GM21447 (cell line): ENCODE results near the gene ACAN.

Source experiments
- ATAC-seq: cut with Tn5 transposase; IDR thresholded peaks from one replicate; pipeline ENCODE4 v1.9.1; 2021; ENCODE audit not compliant: unreplicated experiment

ACAN gene

DNA sequence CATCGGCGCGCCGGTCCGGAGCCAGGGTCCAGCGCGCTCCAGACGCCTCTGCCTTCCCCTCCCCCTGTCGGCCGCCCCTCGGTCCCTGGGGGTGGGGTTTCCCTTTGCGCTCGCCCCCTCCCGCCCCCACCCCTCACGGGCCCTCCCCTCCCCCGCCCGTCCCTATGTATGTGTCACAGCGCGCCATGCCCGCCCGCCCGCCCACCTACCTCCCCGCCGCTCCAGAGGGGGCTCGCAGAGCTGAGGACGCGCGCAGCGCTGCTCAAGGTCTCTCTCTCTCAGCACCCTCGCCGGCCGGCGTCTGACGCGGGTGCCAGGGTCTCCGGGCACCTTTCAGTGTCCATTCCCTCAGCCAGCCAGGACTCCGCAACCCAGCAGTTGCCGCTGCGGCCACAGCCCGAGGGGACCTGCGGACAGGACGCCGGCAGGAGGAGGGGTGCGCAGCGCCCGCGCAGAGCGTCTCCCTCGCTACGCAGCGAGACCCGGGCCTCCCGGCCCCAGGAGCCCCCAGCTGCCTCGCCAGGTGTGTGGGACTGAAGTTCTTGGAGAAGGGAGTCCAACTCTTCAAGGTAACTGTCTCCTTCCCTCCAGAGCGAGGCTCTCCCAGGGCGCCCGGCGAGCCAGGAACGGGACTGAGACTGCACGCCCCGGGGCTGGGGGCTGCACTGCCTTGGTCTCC is at the start of gene ACAN:
Gene ACAN, plus strand, starts transcription at position 196 of the 679 bp plus-strand sequence. CDS start 32,771 bp downstream, outside the sequence.
- ATAC-seq, result no peak

DNA sequence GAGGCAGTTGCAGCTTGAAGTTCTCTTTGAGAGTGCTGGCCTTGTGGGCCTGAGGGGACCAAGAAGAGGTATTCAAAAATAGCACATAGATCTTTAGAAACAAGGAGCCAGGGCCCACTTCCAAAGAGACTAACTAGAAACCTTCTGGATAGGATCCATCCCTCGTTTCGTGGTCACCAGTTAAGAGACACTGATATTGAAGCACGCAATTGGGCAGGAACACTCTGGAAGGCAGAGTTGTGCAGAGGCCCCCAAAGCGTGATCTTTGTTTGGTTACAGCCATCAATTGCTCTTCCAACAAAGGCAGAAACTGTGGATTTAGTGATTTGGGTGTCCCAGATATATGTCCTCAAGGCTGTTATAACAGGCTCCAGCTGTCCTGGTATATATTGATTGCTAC is 46.7 kb upstream of the ACAN start:
- ATAC-seq, result no peak

DNA sequence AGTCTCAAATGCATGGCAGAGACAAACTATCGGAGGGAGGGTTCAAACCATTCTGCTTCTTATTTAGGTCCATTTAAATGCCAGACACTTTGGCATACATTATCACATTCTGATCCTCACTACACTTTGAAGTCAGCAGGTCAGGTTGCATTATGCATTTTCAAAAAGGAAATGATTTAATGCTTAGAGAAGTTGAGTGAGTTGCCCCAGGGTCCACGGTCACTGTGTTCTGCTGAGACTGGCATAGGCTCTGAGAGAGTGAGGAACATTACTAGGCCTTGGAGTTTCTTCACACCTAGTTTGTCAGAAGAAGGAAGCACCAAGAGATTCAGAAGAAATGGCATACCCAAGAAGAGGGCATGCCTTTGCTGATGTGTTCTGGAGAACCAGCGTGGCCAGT is 46.3 kb upstream of the ACAN start:
- ATAC-seq, result no peak

DNA sequence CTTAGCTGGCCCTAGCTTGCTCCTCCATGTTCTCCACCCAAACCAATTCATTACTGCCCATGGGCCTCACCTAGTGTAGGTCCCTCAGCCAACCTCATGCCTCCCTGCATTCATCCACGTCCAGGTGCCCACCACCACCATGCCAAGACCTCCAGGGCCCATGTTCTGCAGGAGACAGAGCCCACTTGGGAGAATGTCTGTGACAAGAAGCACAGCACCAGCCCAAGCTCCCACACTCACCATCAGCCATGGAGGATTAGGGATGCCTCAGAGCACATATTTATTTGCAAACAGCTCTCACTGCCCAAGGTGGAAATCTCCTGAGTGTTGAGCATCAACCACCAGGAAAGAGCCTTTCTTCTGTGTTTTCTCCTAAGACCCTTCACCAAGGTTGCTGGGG is 43.4 kb upstream of the ACAN start:
- no peak for ATAC-seq

DNA sequence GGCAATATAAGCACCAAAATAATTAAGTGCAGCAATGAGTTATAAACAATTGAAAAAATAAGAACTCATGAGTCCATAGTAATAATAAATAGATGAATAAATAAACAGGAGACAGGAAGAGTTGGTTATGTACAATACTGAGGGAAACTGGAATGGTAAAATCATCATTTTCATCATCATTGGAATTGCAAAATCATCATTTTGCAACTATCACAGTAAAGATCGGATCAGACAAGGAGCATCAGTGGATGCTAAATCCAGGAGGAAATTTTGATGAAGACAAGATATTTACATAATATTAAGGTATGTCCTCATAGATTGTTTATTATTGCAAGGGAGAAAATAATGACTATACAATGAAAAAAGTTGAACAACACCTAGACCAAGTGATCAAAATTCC is 38.8 kb upstream of the ACAN start:
- ATAC-seq, result no peak

DNA sequence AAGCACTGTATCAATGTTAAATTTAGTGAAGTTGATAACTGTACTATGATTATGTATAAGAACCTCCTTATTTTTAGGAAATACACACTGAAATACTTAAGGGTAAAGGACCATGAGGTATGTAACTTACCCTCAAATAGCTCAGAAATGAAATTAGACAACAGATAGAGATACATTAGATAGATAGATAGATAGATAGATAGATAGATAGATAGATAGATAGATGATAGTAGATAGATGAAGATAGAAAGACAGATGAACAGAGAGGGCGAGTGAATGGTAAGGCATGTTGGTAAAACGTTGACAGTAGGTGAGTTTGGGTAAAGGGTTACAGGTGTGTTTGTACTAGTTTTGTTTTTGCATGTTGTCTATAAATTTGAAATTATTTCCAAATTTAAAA is 38.0 kb upstream of the ACAN start:
- no peak for ATAC-seq

DNA sequence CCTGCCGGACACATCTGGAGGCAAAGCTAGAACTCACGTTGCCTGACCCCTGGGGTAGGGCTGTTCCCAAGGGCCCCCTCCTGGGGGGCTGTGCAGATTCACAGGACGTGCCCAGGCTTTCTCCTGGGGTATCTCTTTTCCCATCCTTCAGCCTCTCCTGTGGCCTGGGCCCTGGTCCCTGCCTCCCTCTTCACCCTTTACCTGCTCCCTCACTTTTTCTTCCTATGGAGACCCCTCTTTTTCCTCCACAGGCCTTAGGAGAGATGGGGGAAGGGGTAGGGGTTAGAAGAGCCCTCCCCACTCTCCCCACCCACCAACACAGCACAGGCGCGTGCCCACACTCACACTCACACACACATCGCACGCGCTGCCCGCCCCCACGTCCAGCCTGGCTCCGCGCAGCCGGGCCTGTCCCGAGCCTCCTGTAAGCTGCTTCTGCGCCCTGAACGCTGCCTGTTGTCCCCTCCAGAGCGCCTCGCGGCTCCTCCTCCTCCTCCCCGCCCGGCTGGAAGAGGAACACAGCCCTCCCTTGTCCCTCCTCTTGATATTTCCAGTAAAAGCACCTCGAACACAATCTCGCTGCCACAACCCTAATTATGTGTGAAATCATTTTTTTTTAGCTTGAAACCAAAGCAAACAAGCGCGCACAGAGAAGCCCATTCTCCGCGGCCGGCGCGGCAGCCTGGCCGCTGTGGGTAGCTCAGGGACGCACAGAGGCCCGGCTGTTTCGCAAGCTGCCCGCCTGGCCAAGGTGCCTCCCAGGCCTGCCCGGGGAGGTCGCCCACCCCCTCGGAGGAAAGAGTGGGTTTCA is 33.9 kb upstream of the ACAN start:
- no peak for ATAC-seq

DNA sequence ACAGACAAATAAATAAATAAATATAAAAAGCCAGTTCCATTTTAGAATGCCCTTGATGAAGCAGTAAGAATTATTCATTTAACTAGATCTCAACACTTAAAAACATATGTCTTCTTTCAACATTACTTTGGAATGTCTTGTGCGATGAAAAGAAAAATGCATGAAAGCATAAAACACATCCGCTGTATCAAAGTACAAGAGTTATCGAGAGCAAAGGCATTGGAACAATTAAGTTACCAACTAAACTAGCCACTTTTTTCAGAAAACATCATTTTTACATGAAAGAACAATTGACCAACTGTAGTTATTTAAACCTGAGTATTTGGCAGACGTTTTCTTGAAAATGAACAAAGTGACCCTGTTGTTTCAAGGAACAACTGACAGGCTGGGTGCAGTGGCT is 27.5 kb upstream of the ACAN start:
- no peak for ATAC-seq

DNA sequence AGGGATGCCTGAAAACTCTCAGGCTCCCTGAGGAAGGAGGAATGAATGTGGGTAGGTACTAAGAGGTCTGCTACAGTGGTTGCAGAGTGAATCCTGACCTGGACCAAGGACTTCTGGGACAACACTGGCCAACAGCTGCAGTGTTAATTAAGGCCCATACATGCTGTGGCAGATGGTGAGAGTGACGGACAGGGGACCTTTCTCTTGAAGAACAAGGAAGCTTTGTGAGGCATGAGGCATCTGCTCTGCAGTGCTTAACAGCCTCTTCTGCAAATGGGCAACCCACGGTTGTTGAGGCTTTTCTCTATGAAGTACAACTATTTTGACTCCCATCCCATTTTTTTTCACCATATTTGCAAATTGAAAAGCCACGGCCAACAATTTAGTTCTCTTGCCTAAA is 26.6 kb upstream of the ACAN start:
- ATAC-seq, result no peak

DNA sequence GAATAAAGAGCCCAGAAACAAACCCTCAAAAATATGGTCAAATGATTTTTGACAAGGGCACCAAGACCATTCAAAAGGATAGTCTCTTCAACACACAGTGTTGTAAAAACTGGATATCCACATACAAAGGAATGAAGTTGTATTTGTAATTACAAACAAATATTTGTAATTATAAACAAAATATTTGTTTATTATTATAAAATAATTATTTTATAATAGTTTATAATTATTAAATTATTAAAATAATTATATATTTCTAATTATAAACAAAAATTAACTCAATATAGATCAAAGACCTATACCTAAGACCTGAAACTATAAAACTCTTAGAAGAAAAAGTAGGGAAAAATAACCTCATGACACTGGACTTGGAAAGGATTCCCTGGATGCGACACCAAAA is 23.3 kb upstream of the ACAN start:
- ATAC-seq, result no peak

DNA sequence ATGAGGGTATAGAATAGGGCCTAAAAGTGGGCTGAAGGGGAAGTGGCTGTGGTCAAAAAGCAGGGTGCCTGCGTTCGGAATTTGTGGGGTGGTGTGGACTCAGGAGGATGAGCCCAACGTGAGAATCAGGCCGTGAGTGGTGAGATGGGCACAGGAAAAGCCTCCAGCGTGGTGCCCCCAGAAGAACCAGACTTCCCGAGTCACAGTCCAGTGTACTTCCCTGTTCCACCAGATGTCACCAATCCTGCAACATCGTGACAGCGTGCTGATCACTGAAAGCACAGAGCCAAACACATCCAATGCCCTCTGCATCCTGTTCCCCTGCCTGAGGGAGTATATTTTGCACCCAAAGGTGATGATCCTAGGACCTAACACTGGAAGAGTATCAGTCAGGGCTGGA is 20.8 kb upstream of the ACAN start:
- ATAC-seq, result no peak

DNA sequence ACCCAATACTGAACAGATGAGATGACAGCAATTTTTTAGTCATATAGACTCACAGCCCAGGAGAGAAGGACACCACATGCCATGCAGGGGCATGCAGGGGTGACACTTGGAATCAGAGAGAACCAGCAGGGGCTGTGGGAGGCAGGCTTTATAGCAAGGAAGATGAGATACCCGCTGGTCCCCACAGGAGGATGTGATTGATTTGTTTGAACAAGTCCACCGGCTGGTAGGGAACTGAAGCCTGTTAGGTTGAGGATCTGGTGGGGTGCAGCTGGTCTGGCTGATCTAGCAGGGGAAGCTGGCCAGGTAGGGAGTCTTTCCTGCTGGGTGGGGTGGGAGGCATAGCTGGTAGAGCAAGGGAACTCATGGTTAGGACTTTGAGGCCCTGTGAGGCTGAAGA is 18.0 kb upstream of the ACAN start:
- ATAC-seq, result no peak

DNA sequence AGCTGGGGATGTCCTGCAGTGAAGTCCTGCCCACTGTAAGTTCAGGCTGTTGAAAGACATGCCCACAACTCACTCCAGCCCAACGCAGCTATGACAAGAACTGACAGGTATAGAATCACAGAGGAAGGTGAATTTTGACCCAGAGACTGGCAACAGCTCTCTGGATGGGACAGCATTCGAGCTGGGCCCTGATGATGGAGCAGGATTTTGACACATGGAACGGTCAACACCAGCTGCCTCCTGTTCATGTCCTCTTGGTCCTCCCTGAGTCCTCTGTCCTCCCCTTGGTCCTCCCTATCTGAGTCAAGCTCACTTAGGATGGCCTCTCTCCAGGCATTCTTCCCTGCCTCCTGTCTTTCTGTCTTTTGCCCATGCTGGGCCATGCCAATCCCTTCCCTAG is 15.2 kb upstream of the ACAN start:
- no peak for ATAC-seq

DNA sequence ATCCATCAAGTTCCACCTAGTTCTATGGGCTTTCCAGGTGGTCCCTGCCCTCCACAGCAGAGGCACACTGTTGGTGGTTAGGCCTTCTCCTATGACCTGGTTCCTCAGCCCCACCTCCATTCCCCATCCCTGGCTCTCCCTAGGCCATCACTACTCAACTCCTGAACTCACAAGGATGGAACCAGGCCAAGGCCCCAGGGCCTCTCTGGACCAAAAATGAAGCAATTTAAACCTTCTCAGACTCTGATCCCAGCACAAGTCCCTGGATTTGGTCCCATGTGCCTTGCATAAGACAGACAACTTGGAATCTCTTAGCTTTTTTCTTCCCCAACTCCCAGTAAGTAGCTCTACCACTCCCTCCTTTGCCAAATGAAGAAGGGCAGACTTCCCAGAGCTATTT is 14.4 kb upstream of the ACAN start:
- ATAC-seq, result no peak

DNA sequence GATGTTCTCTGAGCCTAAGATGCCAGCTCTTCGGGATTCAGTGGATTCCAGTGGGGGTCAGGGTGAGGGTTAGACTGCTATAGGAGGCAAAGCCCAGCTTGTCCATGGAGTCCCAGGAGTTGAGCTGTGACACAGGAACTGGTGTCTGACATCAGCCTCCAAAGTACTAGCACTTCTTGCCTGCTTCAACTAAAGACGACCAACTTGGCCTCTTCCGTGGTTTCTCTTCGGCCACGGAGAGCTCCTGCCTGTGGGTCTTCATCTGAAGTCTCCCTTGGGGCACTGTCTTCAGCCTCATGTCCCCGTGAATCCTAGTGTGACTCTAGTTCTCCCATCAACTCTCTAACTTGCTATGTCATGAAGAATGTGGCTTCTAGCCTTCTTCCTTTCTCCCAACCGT is 12.8 kb upstream of the ACAN start:
- ATAC-seq, result no peak

DNA sequence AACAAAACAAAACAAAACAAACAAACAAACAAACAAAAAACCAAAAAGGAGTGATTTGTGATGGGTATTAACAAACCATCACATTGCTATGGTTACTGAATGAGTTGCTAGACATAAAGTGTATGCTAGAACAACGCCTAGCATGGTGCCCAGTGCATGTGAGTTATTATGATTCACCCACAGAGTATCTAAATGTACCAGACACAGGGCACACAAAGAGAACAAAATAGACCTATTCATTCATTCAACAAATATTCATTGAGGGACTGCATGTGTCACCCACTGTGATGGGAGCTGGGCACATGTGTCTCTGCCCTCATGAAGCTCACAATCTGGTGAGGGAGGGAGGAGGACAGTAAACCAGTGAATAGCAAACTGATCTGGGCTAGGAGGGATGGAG is 11.6 kb upstream of the ACAN start:
- no peak for ATAC-seq

DNA sequence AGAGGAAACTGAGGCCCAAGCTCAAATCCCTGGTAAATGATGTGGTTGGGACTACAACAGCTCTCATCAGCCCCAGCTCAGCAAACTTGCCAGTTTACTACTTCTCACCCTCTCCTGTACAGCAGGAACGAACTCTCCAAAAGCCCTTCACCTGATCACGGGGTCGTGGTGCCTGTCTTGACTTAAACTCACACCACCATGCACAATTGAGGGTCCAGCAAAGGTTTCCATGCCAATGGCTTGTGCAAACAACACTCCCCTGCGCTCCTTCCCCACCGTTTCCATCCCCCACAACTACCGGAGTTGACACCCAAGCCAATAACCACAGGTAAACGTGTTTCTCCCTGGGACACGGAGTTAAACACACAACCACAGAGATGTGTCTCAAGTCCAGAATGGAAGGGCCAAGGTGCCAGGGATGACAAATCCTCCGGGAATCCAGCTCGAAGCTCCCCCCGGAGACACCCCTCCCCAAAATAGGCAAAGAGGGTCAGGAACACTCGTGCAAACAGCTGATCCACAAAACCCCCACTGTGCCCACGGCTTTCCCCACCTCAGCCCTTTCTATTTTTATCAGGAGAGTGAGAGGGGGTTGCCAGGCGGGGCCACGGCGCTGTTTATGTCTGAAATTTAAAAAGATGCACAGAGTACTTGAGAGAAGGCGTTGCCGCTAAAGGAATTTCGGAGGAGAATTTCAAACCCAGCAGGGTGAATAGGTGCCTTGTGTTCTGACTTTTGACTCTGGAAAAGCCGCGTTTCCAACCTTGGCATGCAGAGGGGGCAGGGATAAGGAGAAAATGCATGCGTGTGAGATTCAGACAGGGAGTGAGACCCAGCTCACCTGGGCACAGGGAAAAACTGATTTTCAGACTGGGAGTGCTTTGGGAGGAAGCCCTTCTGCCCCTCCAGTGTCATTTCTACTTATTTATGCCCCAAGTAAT is 10.6 kb upstream of the ACAN start:
- no peak for ATAC-seq

DNA sequence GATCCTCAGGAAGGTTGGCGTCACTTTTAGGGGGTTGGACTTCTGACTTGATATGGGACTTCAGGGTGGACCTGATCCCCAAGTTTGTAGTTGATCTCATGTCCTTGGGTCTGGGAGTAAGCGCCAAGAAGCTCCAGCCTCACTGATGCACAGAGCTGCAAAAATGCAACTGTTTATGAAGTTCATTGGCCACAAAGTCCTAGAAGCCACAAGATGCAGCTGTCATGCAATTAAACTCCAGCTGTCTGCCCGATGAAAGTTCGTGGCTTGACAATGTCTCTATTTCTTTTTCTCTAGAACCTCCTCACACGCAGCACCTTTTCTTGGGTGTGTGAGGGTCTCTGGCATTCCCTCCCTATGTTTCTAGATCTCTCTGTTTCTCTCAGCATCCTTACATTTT is 9.2 kb upstream of the ACAN start:
- ATAC-seq, result no peak

DNA sequence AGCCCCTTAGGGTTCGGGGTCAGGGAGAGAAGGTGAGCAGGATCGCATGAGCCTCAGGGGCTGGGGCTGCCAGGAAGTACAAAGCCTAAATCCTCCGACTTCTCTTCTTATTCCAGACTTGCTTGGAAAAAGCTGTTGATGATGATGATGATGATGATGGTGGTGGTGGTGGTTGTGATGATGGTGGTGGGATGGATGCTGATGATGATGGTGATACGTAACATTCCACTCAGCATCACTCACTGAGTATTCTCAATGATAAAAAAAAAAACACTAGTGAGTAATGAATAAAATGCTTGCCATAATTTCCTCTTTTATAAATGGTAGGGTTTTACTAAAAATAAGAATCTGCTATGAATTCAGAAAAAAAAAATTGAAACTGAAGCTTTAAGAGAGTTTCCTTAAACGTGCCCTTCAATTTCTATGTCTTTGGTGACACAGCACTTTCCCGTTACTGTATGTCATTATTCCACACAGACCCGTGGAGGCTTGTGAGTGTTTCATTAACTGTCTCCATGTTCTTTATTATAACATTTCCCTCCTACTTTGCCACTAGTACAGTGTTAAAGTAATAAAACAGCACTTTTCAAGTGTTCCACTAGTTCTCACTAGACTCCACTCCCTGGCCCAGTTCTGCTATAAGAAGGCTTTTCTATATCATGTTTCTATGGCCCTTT is 5.4 kb upstream of the ACAN start:
- no peak for ATAC-seq

DNA sequence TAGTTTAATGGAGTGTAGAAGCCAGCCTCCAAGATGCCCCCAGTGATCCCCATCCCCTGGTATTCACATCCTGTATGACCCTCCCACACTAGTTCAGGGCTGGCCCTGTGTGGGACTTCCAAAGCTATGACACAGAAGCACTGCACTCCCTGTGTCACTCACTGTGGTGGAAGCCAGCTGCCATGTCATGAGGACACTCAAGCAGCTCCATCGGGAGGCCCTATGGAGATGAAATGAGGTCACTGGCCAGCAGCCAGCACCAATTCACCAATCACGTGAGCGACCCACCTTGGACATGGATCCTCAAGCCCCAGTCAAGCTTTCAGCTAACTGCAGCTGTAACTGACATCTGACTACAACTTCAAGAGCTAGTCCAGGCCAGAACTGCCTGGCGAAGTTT is 3.9 kb upstream of the ACAN start:
- ATAC-seq, result no peak

DNA sequence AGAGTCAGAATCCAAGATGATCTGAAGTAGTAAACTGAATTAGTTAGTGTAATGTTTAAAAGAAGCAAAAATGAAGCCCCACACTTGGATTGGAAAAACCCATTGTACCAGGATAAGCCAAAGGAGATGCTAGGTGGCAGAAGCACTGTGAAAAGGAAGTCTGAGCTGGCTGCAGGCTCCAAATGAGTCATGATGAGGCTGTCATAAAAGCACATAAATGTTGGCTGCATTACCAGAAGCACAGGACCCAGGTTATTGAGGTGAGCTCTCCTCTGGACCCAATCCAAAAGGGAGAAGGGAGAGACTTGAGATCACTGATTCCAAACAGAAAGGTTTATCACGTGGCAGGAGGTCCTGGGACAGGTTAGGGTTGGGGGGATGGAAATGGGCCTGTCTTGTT is 3.2 kb upstream of the ACAN start:
- no peak for ATAC-seq
